GM12878 (cell line): ENCODE data around the gene CTSC. TPM values are rescaled to one million over a fixed set of nuclear protein-coding genes. Genes with fewer than 3 reads are reported as not detected.
A peak's percentile ranks its signal among the peaks of the same experiment; 100 is the strongest.

Experiments used
- ATAC-seq: fragments of 200-7000 bp; cut with Tn5 transposase; 3 replicates; pipeline ENCODE4 v1.9.1; 2020; ENCODE audit warnings: mild to moderate bottlenecking, moderate library complexity
- BruUV-seq: library from RNA; stranded (reverse); fragments of 400-500 nt; replicated peaks from 2 replicates; lab custom pipeline; 2021; lab: Mats Ljungman, UMichigan
- CTCF ChIA-PET: fragments of 300-600 bp; sonication (Branson Sonifier 250); formaldehyde crosslinking; extraction: SDS; loops from one replicate; lab custom pipeline; 2021; ENCODE audit warnings: inconsistent platforms; lab: Yijun Ruan, JAX
- POLR2A ChIA-PET: fragments of 350-600 bp; formaldehyde crosslinking; extraction: SDS; loops from one replicate; lab custom pipeline; 2021; ENCODE audit warnings: inconsistent platforms; lab: Charles Lee
- RAD21 ChIA-PET: fragments of 300-600 bp; sonication (Branson Sonifier 250); formaldehyde crosslinking; loops from one replicate; lab custom pipeline; 2023; ENCODE audit warnings: antibody characterized with exemption; ENCODE audit not compliant: unreplicated experiment; lab: Charles Lee
- SMC1A ChIA-PET: fragments of 300-600 bp; sonication (Branson Sonifier 250); formaldehyde crosslinking; loops from one replicate; lab custom pipeline; 2023; ENCODE audit not compliant: unreplicated experiment, uncharacterized antibody; lab: Charles Lee
- DNase-seq: peaks from one replicate; pipeline ENCODE4 v3.0.0-alpha.2; 2011; ENCODE audit warnings: low read depth, low spot score
- FAIRE-seq: peaks from 3 replicates; lab custom pipeline; 2011; peaks lifted over from hg19 to GRCh38; lab: Jason Lieb, UNC
- H2AFZ ChIP-seq: 2 replicates; pipeline ENCODE4 v1.6.0; 2011; ENCODE audit warnings: low read depth, low read length, control low read depth; ENCODE audit not compliant: control insufficient read depth
- H3K27ac ChIP-seq: 2 replicates; pipeline ENCODE4 v1.5.1; 2011; ENCODE audit warnings: control low read depth; ENCODE audit not compliant: control insufficient read depth, insufficient read depth
- H3K27me3 ChIP-seq, 2 experiments: replicated peaks in 1 of 2; 2 replicates each; pipeline versions ENCODE4 v1.6.0 to v1.6.1; 2011; ENCODE audit warnings: low read length in 1 of 2; ENCODE audit not compliant: control insufficient read depth in 2 of 2, insufficient read depth in 2 of 2
- H3K36me3 ChIP-seq, 2 experiments: 2 replicates each; pipeline ENCODE4 v1.5.1; 2011; ENCODE audit warnings: low read length in 1 of 2; ENCODE audit not compliant: control insufficient read depth in 2 of 2, insufficient read depth in 2 of 2
- H3K4me1 ChIP-seq: 2 replicates; pipeline ENCODE4 v1.6.1; 2011; ENCODE audit warnings: mild to moderate bottlenecking, low read length, moderate library complexity, mixed read lengths; ENCODE audit not compliant: control insufficient read depth, insufficient read depth
- H3K4me2 ChIP-seq: 2 replicates; pipeline ENCODE4 v1.6.0; 2011; ENCODE audit warnings: control low read depth; ENCODE audit not compliant: control insufficient read depth, insufficient read depth
- H3K4me3 ChIP-seq: fragments of 200-600 bp; sonication (generic); 2 replicates; pipeline ENCODE4 v1.5.1; 2016
- H3K79me2 ChIP-seq: 2 replicates; pipeline ENCODE4 v1.6.0; 2011; ENCODE audit warnings: low read length; ENCODE audit not compliant: control insufficient read depth, insufficient read depth
- H3K9ac ChIP-seq: 2 replicates; pipeline ENCODE4 v1.8.0; 2011; ENCODE audit warnings: low read length, control low read depth, mixed read lengths; ENCODE audit not compliant: control insufficient read depth, insufficient read depth
- H3K9me3 ChIP-seq: replicated peaks from 3 replicates; pipeline ENCODE4 v1.5.1; 2011; ENCODE audit warnings: mild to moderate bottlenecking, low read length; ENCODE audit not compliant: control insufficient read depth, insufficient read depth
- H4K20me1 ChIP-seq: 2 replicates; pipeline ENCODE4 v1.6.0; 2011; ENCODE audit not compliant: control insufficient read depth, insufficient read depth
- ATF3 ChIP-seq: IDR thresholded peaks from 2 replicates; pipeline ENCODE4 v1.6.1; 2011; ENCODE audit warnings: low read depth, mild to moderate bottlenecking, low read length, moderate library complexity, borderline replicate concordance; ENCODE audit errors: extremely low read depth
- CREB1 ChIP-seq: IDR thresholded peaks from 2 replicates; pipeline ENCODE4 v1.6.1; 2012; ENCODE audit warnings: low read depth, mild to moderate bottlenecking, inconsistent platforms
- CREM ChIP-seq: IDR thresholded peaks from 2 replicates; pipeline ENCODE4 v1.6.1; 2014; ENCODE audit warnings: antibody characterized with exemption, low read depth
- EP300 ChIP-seq, 2 experiments: fragments of 150-350 bp in 1 of 2; IDR thresholded peaks; 2 replicates each; pipeline ENCODE4 v1.6.1; 2011 to 2012; ENCODE audit warnings: low read depth in 2 of 2, low read length in 2 of 2, borderline replicate concordance in 1 of 2, improper control_type of control experiment in 1 of 2, inconsistent platforms in 1 of 2; ENCODE audit not compliant: control insufficient read depth in 1 of 2
- FOXK2 ChIP-seq: fragments of 450-650 bp; IDR thresholded peaks from 2 replicates; pipeline ENCODE4 v1.6.1; 2017; ENCODE audit warnings: mild to moderate bottlenecking, moderate library complexity
- FOXM1 ChIP-seq: IDR thresholded peaks from 2 replicates; pipeline ENCODE4 v1.6.1; 2012; ENCODE audit warnings: low read depth, mild to moderate bottlenecking, inconsistent platforms, low read length, moderate library complexity
- POLR2AphosphoS5 ChIP-seq: IDR thresholded peaks from 2 replicates; pipeline ENCODE4 v1.6.1; 2011; ENCODE audit warnings: mild to moderate bottlenecking, low read length, inconsistent platforms
- SMARCA5 ChIP-seq: fragments of 450-650 bp; IDR thresholded peaks from 2 replicates; pipeline ENCODE4 v1.6.1; 2017; ENCODE audit warnings: mild to moderate bottlenecking
- TCF12 ChIP-seq: IDR thresholded peaks from 2 replicates; pipeline ENCODE4 v1.6.1; 2011; ENCODE audit warnings: low read depth, mild to moderate bottlenecking, low read length
- WGBS: methylation state at CpG from one replicate; pipeline ENCODE4 v1.1.6; 2016; ENCODE audit warnings: low lambda C conversion rate; ENCODE audit not compliant: insufficient replicate concordance, insufficient coverage; ENCODE audit errors: missing lambda C conversion rate; 5-methylcytosine and 5-hydroxymethylcytosine counted together
- in situ Hi-C: fragments of 300-500 bp; cut with MboI; formaldehyde crosslinking; loops from 9 replicates; pipeline ENCODE4 v1.14.3; 2018; ENCODE audit warnings: mixed read lengths
- intact Hi-C: fragments of 100-400 bp; cut with micrococcal nuclease; formaldehyde crosslinking; loops from one replicate; pipeline ENCODE4 v1.14.2; 2022; ENCODE audit not compliant: unreplicated experiment
- polyA plus RNA-seq, 11 experiments: library from polyadenylated mRNA; depleted of rRNA in 4 of 11; unstranded in 6 of 11; stranded (reverse) in 5 of 11; fragments of >200 nt; fragmentation: Nextera tagmentation in 4 of 11; fragmentation: Illumina TruSeq in 1 of 11; extraction: Ambion mirVana in 4 of 11; extraction: Trizol in 1 of 11; gene quantifications; 1 replicate in 1 of 11; 2 replicates in 10 of 11; pipeline versions ENCODE4 v1.2.1 to v1.2.3, GENCODE V29; 2011 to 2016; ENCODE audit warnings: inconsistent platforms in 2 of 11, missing spikeins in 2 of 11, low read depth in 1 of 11
- total RNA-seq, 4 experiments: library from RNA; depleted of rRNA in 3 of 4; stranded (reverse); fragments of >200 nt in 3 of 4; fragmentation: Illumina TruSeq in 1 of 4; extraction: Trizol in 1 of 4; gene quantifications; 2 replicates each; pipeline versions ENCODE4 v1.2.1 to v1.2.3, GENCODE V29; 2013 to 2021

The CTSC gene
- total and polyA plus RNA-seq, 10 of the 15 experiments (the other 5 are each of a cell fraction or from before 2014, with no cell fraction given), result 289 to 1,123 (median 430) TPM

- BruUV-seq, result no TSS peak
- Histone ChIP-seq H3K9ac (peak overlapping the region; percentile 45), H3K27me3 (no peaks in the 10 kb centered on the region), H3K36me3 (no peaks in the 10 kb centered on the region; a peak in 1 of 4 replicates), H3K4me3 (no peak overlapping the region), H3K4me1 (peaks cover 39% of the 10 kb centered on the region), H3K9me3 (no peaks in the 10 kb centered on the region), H2AFZ (no peak overlapping the region; the same call in 1 of the 2 replicates), H3K27ac (peak overlapping the region; percentile 83), H4K20me1 (no peaks in the 10 kb centered on the region), H3K79me2 (peaks cover 11% of the 10 kb centered on the region), H3K4me2 (peak overlapping the region; percentile 61; the same call in 1 of the 2 replicates)
- CTCF ChIA-PET, result interaction anchor here (1.0 to 6.5 kb wide), 10 partner anchors 7 to 191 kb away, joined by 3 to 42 read pairs (median 4); partner anchors contain the start of gene CTSC
- in situ Hi-C loops, result no loop called here
- SMC1A ChIA-PET, result interaction anchor here (0.5 to 11.2 kb wide), 10 partner anchors 8 to 179 kb away, joined by 3 to 171 read pairs (median 26); partner anchors contain the start of gene CTSC
- intact Hi-C loops, result no loop called here
- DNase-seq, result no peak
- TF ChIP-seq EP300 (IDR thresholded peaks at IDR 0.05; ENCODE audit: borderline replicate concordance in 1 of 2, control insufficient read depth in 1 of 2, low read depth in 2 of 2, low read length in 2 of 2), result 0 out of 4 replicates have a peak, but pooled peaks of 1 of the 2 experiments have one; percentile 3
- TF ChIP-seq FOXM1, result peak; percentile 9; the same call in 1 of the 2 replicates
- no peak for TF ChIP-seq POLR2AphosphoS5
- TF ChIP-seq CREM, result peak; percentile 24; the same call in 1 of the 2 replicates
- peak; percentile 61 for TF ChIP-seq CREB1
- no peak for TF ChIP-seq ATF3
- TF ChIP-seq TCF12, result no peak
- no peak for TF ChIP-seq FOXK2
- TF ChIP-seq SMARCA5, result no peak
- RAD21 ChIA-PET, result interaction anchor here (1.4 to 11.0 kb wide), 6 partner anchors 8 to 55 kb away, joined by 3 to 299 read pairs (median 38); partner anchors contain the start of gene CTSC
- WGBS, result 32% methylated on average over 3 of the region's 3 CpGs
- peak; percentile 49 for ATAC-seq
- FAIRE-seq, result no peak
- POLR2A ChIA-PET, result interaction anchor here (3.6 to 9.6 kb wide), 4 partner anchors 17 to 51 kb away, joined by 11 to 116 read pairs (median 48); partner anchors contain the start of gene CTSC
Observed at GRCh38 chr11:88353386-88353785, 15.8 kb upstream of the CTSC start.
